ENCODE results near the gene FZD7.
A peak's percentile ranks its signal among the peaks of the same experiment; 100 is the strongest.

Gene FZD7

DNA sequence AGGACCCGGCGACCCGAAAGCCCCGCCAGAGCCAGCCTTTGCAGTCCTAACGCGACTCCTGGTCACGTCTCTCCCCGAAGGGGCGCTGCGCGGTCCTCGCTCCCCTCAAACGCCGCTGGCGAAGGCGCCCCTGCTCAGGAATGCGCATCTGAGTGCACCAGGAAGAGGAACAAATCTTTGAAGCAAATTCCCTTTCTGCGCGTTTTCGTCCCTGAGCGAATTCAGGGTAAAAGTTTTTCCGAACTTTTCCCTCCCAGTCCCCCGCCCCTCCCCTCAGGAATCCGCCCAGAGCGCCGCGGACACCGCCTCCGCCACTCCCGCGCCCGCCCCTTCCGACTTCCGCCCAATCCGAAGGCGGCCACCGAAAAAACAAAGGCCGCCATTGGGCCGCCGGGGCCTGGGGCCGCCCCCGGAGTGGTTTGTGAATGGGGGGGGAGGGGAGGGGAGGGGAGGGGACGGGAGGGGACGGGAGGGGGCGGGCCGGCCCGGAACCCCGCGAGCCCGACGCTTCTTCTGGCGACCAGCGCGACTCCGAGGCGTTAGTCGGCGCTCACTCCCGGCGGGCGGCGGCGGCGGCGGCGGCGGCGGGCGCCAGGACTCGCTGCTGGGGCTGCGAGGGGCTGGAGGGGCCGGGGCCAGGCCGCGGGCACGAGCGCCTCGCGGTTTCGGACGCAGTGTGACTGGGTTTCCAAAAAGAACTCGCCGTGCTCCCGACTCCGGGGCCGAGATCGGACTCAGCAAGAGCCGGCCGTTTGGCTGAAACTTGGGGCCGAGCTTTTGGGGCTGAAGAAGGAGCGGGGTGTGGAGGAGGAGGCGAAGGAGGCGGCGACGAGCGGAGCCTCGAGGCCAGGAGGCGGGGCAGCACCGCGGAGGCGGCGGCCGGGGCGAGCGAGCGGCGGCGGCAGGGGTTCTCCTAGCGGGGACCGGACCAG, at the start of gene FZD7:
Gene FZD7, plus strand, starts transcription at position 539 of the 932 bp plus-strand sequence. CDS start 793 bp downstream, outside the sequence.
- peak; percentile 73 for DNase-seq (ENCODE audit: low read depth)

GRCh38 chr2:201984333-201984732, 49.3 kb upstream of the FZD7 start:
- DNase-seq (ENCODE audit: low read depth) = no peak

DNA sequence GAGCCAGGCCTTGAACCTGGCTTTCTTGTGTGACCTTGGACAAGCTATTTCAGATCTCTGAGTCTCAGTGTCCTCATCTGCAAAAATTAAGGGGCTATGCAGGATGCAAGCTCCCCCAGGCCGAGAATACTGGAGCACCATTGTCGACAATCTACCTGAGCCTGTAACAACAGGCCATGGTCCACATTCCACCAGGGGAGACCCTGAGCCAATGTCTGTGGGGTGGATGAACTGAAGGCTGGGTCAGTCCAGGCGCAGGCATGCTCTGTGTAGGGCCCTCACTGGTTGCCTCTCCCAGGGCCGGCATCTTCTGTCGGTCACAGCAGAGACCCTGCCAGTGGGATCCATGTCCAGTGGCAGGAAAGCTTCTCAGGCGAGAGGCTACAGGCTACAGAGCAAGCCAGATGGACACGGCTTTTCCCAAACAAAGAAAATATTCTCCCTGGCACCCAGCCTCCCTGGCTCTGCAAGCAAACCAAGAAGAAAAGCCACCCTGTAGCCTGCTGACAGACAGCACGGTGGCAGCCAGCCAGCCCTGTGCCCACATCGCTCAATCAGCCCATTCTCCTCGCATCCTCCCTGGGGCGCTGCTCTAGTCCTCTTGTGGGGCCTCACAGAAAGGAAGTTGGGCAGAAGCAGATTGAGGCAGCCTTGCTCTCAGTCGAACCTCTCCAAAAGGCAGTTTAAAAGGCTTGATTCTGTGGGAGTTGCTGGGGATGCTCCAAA, 48.7 kb upstream of the FZD7 start:
- no peak for DNase-seq (ENCODE audit: low read depth)

- DNase-seq (ENCODE audit: low read depth) = no peak
Observed at GRCh38 chr2:201985728-201986462, 47.8 kb upstream of the FZD7 start.

GRCh38 chr2:201986463-201986735, 47.3 kb upstream of the FZD7 start:
- no peak for DNase-seq (ENCODE audit: low read depth)

GRCh38 chr2:201987426-201987825, 46.2 kb upstream of the FZD7 start:
- no peak for DNase-seq (ENCODE audit: low read depth)

DNA sequence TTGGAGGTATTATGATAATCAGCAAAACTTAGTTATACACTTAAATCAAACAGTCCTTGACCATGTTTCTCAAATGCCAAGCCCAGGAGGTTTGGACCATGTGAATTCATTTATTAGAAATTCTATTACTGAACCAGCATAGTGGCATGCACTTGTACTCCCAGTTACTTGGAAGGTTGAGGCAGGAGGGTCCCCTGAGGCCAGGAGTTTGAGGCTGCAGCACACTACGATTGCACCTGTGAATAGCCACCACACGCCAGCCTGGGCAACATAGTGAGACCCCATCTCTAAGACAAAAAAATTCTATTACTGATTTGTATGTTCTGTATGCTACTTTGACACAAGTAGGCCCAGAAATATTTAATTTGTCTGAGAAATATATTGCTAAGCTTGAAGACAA, 43.6 kb upstream of the FZD7 start:
- no peak for DNase-seq (ENCODE audit: low read depth)

DNA sequence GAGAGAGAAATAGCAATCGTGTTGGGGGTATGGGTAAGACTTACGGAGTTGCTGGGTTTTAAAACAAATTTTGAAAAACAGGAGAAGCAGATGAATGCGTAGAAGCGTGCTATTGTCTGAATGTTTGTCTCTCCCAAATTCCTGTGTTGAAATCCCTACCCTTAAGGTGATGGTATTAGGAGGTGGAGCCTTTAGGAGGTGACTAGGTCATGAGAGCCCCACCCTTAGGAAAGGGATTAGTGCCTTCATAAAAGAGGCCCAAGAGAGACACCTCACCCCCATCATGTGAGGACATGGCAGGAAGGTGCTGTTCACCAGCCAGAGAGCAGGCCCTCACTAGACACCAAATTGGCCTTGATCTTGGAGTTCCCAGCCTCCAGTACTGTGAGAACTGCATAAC, 40.7 kb upstream of the FZD7 start:
- no peak for DNase-seq (ENCODE audit: low read depth)

- DNase-seq (ENCODE audit: low read depth) = no peak
Observed at GRCh38 chr2:201994973-201995638, 38.5 kb upstream of the FZD7 start.

DNA sequence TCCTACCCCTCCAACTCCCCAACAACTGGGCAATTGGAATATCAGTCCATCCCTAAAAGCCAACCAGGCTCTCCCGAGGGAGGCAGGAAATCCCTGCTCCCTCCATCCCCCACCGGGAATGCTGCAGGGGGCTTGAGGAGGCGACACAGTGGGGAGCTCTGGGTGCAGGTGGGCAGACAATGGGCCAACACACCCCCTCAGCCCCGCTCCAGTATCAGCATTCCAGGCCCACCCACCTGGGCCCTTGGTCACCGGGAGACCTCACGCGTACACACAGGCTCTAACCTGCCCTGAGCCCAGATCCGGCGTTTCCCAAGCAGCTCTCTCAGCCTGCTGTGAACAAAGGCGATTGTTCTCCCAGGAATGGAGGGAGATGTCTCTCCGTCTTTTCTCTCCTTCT, 37.6 kb upstream of the FZD7 start:
- DNase-seq (ENCODE audit: low read depth) = no peak

DNA sequence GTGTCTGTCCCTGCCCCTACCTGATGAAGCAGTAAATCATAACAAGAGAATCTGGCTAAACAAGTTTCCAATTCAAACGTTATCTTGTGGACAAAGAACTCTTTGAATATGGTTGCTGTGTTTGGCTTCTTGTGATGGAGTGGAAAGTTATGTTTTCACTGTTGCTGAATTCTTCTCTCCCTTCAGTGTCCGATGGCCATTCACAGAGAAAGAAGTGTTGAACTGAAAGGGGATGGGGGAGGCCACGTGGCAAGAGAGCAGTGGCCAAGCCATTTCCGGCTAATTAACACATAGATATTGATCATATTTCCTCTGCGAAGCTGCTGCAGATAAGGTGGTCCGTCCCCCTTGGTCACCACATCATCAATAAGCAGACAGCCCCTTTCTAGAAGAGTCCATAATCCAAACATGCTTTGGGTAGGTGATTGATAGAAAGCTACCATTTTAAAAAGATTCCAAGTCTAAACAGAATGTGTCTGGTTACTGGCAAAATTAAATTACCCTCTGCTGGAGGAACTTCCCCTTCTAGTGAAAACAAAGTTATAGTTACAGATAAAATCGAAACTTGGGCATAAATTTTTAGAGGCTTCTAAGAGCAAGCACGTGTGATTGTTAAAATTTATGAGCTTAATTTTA, 36.9 kb upstream of the FZD7 start:
- DNase-seq (ENCODE audit: low read depth) = no peak

DNA sequence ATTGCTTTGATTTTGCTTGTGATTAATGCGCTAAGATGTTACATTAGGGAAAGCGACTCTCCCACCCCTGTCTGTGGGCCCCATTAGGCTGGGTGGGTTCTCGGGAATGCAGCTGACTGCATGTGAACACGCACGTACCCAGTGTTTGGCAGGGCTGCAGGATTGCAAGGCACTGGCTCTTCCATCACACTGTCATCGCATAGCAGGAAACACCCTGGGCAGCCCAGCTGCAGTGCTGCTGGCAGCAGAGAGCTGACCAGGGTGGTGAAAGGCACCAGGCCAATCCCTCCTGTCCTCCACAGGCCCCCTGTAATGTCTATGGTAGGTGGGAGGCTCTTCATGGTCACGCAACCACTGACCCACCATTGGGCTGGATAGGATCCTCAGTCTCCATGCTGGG, 34.4 kb upstream of the FZD7 start:
- no peak for DNase-seq (ENCODE audit: low read depth)

DNA sequence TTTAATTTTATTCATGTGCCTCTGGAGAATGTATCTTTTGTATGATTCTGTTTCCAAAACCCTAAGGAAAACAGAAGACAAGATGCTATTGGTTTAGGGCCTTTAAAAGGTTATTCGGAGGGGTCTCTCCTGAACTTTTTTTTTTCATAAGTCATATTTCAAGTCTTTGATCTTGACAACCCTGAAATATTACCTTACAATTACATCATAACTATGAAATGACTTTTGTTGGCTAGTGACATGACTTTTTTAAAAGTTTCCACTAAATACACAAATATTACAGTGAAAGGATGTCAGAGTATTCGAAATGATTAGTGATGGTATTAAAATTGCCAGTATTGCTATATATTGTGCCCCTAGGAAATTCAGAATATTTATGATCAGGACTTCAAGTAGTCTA, 31.8 kb upstream of the FZD7 start:
- DNase-seq (ENCODE audit: low read depth) = no peak

DNA sequence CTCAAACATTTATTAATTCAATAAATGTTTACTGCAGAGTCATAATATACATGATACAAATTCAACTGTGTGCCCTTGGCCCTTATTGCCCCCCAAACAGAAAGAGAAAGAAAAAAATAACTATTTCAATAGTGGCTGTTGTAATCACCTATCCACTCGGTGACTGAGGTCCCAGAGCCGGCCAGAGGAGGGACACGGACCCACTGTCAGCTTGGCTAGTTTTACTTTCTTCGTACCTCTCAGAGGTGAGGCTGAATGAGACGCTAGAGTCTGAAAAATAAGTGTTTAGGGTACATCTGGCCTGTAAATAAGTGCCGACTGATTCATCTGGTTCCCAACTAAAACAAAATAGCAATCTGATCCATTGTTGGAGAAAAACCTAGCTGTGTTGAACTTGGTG, 31.3 kb upstream of the FZD7 start:
- no peak for DNase-seq (ENCODE audit: low read depth)

- no peak for DNase-seq (ENCODE audit: low read depth)
Observed at GRCh38 chr2:202005272-202005887, 28.3 kb upstream of the FZD7 start.

DNA sequence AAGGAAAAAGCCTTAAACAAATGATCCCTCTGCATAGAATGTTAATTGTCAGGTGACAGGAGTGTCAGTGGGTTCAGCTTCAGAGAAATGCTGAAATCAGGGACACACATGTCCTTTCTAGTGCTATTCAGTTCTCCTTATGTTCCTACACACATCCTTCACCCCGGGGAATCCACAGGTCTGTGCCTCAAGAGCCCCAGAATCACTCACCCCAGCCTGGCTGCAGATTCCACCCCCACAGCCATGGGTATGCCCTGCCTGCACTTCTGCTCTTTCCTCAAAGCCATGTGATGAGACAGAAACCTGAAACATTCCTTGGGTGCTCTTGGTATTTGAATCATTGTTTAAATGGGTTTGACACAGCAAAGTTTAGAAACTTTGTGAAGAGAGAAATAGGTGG, 27.4 kb upstream of the FZD7 start:
- DNase-seq (ENCODE audit: low read depth) = no peak

DNA sequence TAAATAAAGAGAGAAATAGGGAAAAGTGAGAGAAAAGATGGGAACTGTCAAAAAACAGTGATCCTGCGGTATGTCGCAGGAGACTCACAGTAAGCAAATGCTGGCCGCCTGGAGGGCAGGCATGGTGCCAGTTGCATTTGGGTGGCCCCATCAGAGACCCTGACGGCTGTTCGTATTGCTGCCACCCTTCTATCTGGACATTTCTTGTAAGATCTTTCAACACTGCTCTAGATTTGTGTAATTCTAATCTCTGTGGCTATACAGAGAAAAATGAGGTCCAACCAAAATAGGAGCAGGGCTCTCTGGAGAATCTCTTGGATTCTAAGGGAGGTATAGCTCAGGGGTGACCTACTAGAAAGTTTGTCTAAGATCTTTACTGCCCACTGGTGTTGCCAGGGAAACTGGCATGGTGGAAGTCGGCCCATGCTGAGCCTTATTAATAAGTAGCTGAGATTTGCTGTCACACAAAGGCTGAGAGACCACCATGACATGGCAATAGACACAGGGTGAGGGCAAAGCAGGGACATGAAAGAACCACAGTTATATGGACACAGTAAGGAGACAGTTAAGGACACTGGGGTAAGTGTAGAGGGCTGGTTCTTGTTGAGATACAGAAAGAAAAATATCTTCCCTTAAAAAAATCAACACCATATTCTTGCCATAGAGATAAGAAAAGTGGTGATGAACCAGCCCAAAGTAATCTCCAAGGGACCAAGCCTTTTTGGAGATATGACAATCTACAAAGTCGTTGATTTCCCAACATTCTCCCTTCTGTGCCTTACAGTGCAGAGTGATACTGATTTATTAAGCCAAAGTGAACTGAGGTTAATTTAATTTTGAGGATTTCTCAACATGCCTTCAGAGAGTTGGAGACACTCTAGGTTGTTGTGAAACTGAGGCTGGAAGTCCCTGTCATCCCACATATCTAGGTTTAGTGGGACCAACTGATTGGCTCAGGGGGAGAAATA, 26.4 kb upstream of the FZD7 start:
- DNase-seq (ENCODE audit: low read depth) = no peak

- DNase-seq (ENCODE audit: low read depth) = no peak
Observed at GRCh38 chr2:202007983-202008354, 25.7 kb upstream of the FZD7 start.

GRCh38 chr2:202009019-202009481, 24.6 kb upstream of the FZD7 start:
- DNase-seq (ENCODE audit: low read depth) = no peak

GRCh38 chr2:202009581-202009980, 24.1 kb upstream of the FZD7 start:
- DNase-seq (ENCODE audit: low read depth) = no peak
